ENCODE data around the gene POU2F3.

Gene POU2F3

DNA sequence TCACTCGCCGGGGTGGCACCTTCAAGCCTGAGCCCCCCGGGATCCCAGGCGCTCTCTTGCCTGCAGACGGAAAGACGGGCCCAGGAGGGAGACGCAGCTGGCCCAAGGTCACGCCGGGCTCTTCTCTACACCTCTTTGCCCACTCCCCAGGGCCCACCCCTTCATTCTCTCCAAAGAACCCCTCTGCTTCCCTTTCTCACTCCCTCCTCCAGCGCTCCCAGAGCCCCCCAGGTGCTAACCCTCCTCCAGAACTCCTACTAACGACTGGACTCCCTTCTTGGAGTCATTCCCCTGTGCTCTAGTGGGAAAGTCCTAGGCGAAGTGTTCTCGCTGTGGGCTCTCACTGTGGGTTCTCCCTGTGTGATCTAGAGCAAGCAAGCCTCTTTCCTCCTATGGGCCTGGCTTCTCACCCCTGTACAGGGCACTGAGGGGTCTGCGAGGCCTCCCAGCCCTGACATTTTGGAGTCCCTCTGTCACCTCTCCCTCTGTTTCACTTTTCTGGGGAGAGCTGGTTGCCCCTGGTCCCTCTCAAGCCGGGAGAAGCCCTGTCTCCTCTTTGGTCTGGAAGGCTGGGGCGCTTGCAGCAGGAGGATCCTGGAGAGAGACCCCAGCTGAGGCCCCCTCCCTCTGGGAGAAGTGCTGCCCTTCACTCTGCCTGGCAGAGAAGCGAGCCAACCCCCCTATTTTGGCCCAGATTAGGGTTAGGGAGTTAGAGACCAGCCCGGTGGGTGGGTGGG, 28.2 kb upstream of the POU2F3 start:
- no peak for DNase-seq

DNA sequence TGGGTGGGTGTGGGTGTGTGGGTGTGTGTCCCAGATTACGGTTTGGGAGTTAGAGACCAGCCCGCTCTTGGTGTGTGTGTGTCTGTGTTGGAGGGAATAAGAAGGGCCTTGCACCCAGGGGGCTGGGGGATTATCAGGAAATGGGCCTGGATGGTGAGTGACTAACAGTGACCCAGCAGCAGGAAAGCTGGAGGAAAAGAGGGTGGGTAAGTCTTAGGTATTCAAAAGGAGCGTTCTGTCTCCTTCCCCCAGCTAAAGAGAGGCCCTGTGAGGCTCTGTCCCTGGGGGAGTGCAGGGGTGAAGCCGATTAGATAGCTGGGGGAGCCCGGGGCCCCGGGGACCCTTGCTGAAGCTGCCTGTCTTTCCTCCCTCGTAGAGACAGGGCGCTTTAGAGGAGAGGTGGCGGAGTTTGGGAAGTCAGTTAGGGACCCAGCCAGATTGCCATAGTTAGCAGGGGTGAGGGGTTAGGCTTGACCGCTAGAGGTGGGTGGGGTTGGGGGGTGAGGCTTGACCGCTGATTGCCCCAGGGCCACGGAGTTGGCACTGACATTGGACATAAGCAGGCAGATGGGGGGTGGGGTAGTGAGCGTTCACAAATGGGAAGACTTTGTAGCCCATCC, 27.6 kb upstream of the POU2F3 start:
- DNase-seq, result no peak

GRCh38 chr11:120212926-120213325, 27.0 kb upstream of the POU2F3 start:
- DNase-seq, result no peak

GRCh38 chr11:120214581-120214980, 25.4 kb upstream of the POU2F3 start:
- DNase-seq, result no peak

DNA sequence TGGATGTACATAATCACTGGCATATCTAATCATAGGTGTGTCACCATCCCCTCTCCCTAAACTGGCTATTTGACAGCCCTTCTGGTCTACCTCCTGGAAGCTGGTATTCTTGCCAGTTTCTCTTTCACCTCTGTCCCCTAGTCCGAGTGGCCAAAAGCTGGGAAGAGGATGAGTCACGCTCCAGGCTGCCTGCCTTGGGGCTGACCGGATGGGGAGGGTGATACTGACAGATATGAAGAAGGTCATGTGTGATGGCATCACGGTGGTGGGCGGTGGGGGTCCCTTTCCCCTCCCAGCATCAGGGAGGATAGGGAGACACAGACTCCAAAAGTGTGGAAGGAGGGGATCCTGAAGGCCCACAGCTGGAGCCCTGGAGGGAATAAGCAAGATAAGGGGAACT, 24.3 kb upstream of the POU2F3 start:
- no peak for DNase-seq

DNA sequence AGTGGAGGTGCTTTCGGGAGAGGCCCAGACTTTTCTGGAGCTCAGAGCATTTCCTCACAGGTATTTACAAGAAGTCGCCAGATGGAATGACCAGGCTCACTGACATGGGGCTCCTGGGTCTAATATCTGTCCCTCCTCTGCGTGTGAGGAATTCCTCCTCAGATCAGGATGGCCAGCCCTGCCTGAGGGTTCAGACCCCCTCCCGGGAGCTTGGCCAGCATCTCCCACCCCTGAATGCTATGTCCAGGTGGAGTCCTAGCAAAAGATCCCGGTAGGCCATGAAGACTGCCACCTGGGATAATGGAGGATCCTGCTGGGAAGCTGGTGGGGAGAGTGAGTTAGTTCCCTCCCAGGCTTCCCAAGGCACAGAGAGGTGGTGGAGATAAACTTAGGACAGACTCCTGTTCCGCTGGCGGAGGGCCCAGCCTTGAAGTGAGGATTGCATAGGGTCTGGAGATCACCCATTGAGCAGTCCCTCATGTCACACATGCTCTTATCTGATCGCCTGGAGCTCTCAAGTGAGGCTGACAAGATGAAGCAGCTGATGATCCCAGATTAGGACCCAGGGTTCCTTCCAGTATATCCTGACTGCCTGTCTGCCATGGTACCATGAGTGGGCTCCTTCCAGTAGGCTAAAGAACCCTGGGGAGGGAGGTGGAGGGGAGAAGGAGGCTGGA, 23.4 kb upstream of the POU2F3 start:
- DNase-seq, result no peak

- DNase-seq, result no peak
Measured at GRCh38 chr11:120217526-120217925, 22.4 kb upstream of the POU2F3 start.

GRCh38 chr11:120217941-120218694, 21.8 kb upstream of the POU2F3 start:
- no peak for DNase-seq

DNA sequence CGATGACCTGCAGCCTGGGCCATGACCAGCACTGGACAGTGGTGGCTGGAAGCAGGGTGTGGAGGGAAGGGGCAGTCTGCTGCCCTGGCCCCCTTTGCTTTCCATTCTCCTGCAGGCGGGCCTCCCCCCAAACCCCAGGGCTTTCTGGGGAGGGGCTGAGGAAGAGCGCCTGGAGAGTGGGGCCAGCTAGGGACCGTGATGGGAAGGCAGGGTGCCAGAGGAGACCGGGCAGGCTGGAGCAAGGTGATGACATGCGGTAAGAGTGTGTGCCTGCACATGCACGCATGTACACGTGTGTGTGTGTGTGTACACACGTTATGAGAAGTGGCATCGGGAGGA, 21.3 kb upstream of the POU2F3 start:
- no peak for DNase-seq

DNA sequence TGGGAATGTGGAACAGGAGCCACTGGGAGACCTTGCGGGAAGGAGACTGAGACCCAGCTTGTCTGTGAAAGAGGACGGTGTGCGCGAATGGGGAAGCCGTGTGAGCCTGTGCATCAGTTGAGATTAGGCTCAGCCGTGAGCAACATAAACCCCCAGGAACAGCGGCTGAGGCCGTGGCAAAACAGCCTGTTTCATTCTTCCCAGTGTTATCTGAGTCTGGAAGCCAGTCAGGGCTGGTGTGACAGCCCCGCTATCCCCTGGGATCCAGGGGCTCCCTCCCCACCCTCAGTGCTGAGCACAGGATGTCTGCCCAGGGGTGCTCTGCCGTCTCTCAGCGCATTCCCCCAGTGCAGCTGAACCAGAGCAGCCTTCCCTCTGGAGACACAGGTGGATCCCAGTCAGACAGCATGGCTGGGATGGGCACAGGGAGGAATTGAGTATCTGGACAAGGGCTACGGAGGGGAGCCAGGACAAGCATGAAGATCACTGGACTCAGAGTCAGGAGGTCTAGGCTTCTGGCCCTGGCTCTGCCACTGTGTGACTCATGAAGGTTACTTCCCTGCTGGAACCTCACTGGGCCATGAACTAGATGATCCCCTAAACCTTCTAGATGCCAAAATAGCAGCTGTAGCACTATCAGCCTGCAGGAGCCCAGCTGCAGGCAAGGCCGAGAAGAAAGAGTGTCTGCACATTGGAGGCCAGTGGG, 20.6 kb upstream of the POU2F3 start:
- no peak for DNase-seq

DNA sequence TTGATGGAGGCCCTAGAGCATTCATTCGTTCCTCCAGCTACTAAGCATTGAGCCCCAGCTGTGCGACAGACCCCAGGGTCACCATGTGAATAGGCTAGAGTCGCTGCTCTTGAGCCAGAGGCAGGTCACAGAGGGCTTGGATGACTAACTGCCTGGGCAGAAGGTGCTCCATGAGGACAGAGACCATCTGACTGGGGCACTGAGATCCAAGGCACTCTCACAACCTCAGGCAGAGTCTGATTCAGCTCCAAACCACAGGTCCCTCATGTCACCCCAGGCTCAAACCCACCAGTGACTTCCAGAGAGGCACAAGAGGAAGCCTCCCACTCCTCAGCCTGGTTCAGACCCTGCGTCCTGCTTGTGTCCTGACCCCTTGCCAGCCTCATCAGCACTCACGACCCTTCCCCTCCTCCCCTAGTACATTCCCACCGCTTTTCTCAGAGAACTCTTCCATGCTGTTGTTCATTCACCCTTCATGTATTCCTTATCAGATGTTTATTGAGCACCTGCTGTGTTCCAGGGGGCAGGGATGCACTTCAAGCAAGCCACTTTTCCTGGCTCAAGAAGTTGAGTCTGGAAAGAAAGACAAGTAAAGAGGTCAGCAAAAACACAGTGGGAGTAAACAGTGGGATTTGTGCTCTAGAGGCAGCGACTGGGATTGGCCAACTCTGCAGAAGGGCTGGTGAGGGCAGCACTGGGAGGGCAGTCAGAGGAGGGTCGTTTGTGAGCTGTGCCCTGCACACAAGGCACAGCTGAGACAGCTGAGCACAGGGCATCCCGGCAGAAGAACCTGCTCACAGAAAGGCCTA, 19.8 kb upstream of the POU2F3 start:
- no peak for DNase-seq

DNA sequence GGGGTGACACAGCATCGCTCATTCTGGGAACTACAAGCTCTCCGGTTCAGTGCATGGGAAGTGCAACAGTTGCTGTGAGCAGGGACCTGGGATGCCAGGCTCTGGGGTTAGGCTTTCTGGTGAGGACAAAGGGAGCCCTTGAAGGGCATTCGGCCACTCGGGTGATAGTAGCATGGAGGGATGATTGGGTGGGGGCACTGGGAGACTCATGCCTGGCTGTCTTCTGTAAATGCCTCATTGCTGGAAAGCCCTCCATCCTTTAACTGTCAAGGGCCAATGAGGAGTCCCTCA, 19.2 kb upstream of the POU2F3 start:
- DNase-seq, result no peak

GRCh38 chr11:120221115-120221752, 18.7 kb upstream of the POU2F3 start:
- DNase-seq, result no peak

- no peak for DNase-seq
Measured at GRCh38 chr11:120222916-120223315, 17.0 kb upstream of the POU2F3 start.

GRCh38 chr11:120223793-120224192, 16.1 kb upstream of the POU2F3 start:
- DNase-seq, result no peak

GRCh38 chr11:120224361-120224760, 15.6 kb upstream of the POU2F3 start:
- DNase-seq, result no peak

- DNase-seq, result no peak
Measured at GRCh38 chr11:120224972-120225909, 14.7 kb upstream of the POU2F3 start.

DNA sequence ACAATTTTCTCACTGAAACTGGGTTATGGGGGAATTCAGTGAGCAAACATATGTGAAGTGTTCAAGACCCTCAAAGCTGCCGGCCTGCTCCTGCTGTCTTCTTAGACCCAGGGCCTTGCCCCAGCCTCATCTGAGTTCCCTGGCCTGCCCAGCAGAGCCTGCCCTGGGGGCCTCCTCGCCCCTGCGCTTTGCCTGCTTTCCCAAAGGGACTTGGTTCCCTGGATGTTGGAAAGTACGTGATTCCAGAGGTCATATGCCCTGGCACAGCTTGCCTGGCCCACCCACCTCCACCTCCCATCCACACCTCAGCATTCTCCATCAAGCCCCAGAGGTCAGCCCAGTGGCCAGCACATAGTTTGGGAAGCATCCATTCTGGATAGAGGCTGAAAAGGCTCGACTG, 13.7 kb upstream of the POU2F3 start:
- DNase-seq, result no peak

GRCh38 chr11:120226714-120227113, 13.2 kb upstream of the POU2F3 start:
- no peak for DNase-seq

DNA sequence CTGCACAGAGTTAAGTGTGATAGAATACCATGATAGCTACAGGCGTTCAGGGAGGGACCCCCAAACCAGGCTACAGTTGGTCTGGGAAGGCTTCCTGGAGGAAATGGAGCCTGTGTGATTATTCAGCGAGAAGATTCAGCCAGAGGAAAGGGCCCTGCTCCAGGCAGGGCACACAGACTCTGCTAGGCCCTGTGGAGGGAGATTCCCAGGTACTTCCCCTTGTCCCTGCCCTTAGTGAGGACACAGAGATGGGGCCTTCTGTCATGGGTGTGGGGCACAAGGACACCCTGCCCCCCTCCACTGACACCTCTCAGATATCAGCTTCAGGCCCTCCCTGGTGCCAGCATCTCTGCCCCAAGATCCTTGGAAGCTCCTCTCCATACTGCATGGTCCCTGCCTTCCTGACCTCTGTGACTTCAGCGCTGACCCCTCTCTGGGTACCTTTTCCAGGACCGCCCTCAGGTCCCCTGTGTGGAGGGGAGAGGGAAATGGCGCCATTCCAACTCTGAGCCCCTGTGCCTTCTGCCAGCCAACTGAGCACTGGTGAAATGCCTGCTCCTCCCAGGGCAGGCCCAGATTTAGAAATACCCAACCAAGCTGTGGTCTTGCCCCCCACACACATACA, 12.6 kb upstream of the POU2F3 start:
- DNase-seq, result no peak
